Effector memory CD8-positive, alpha-beta T cell (primary cell): ENCODE data around the gene SOHLH1.
"Not testable (repeated sequence)": the region's sequence is repeated elsewhere in the genome, so short reads cannot be mapped to it uniquely, and the experiment has no call there.

Experiments used
- ATAC-seq: fragments of 150-1000 bp; cut with Tn5 transposase; replicated peaks from 2 replicates; pipeline ENCODE4 v1.10.0; 2021; ENCODE audit warnings: mild to moderate bottlenecking, moderate library complexity
- DNase-seq, 3 experiments: peaks; one replicate each; pipeline ENCODE4 v3.0.0; 2021
- H3K27ac Mint-ChIP-seq, 2 donors: one replicate each; pipeline ENCODE4 v1.8.0; 2022; ENCODE audit warnings: mild to moderate bottlenecking in 2 of 2, mixed read lengths in 2 of 2, moderate library complexity in 2 of 2
- H3K27me3 Mint-ChIP-seq, 2 donors: one replicate each; pipeline ENCODE4 v1.8.0; 2022; ENCODE audit warnings: mixed read lengths in 2 of 2
- H3K36me3 Mint-ChIP-seq: one replicate; pipeline ENCODE4 v1.8.0; 2022; ENCODE audit warnings: mild to moderate bottlenecking, moderate library complexity, mixed read lengths; ENCODE audit not compliant: insufficient read depth
- H3K4me1 Mint-ChIP-seq, 2 donors: one replicate each; pipeline ENCODE4 v1.8.0; 2022; ENCODE audit warnings: low read depth in 2 of 2, mixed read lengths in 2 of 2
- H3K4me3 Mint-ChIP-seq, 2 donors: one replicate each; pipeline ENCODE4 v1.8.0; 2022; ENCODE audit warnings: mild to moderate bottlenecking in 2 of 2, mixed read lengths in 2 of 2, moderate library complexity in 2 of 2
- H3K9me3 Mint-ChIP-seq, 2 donors: one replicate each; pipeline ENCODE4 v1.8.0; 2022; ENCODE audit warnings: mixed read lengths in 2 of 2

Gene SOHLH1

DNA sequence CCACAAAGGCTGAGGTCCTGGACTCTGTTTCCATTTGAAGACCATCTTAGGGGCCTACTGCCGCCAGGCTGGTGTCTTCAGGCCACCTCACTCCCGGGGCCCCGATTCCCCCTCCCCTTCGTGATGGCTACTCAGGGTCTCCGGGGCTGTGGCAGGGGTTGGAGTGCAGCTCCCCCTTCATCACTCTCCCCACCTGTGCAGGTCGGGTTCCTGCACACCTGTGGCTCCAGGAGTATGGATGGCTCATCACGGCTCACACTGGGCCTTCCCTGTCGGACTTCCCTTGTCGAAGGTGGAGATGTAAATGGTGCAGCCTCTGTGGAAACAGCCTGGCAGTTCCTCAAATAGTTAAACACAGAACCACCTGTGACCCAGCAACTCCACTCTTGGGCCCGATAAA lies 24.3 kb downstream of the SOHLH1 start:
- Mint-ChIP-seq H3K36me3 (peaks cover 4% of the 10 kb centered on the region), H3K4me1 (no peaks in the 10 kb centered on the region), H3K9me3 (no peaks in the 10 kb centered on the region), H3K4me3 (no peak overlapping the region), H3K27me3 (peaks cover 0 to 12% of the 10 kb centered on the region in 2 donors), H3K27ac (no peak overlapping the region)
- DNase-seq (no peak), ATAC-seq (no peak)

DNA sequence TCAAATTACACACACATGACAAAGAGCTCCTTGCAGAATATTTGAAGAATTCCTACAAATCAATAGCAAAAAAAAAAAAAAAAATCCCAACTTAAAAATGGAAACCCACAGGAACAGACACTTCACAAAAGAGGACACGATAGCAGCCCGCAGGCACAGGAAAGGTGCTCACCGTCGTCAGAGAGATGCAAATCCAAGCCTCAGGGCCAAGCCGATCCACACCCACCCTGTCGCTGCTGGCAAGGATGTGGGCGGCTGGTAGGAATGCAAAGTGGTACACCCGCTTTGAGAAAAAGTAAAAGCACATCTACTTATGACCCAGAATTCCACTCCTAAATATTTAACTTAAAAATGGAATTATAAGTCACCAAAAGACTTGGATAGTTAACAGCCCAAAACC lies 25.3 kb downstream of the SOHLH1 start:
- no peak overlapping the region for H3K27ac Mint-ChIP-seq
- H3K36me3 Mint-ChIP-seq = peaks cover 4% of the 10 kb centered on the region
- no peak for ATAC-seq
- DNase-seq = no peak
- no peaks in the 10 kb centered on the region for H3K4me1 Mint-ChIP-seq
- H3K9me3 Mint-ChIP-seq = no peaks in the 10 kb centered on the region
- H3K4me3 Mint-ChIP-seq = no peak overlapping the region
- H3K27me3 Mint-ChIP-seq = peaks cover 0 to 12% of the 10 kb centered on the region in 2 donors

DNA sequence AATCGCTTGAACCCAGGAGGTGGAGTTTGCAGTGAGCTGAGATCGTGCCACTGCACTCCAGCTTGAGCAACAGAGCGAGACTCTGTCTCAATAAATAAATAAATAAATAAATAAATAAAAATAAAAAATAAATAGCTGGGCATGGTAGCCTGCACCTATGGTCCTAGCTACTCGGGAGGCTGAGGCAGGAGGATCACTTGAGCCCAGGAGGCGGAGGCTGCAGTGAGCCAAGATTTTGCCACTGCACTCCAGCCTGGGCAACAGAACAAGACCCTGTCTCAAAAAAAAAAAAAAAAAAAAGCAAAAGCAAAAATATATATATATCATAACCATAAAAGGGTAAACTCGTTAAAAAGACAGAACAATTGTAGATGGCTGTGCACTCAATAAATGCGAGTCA lies 26.5 kb downstream of the SOHLH1 start:
- not testable (repeated sequence) for H3K36me3 Mint-ChIP-seq, H3K4me3 Mint-ChIP-seq, ATAC-seq, H3K27ac Mint-ChIP-seq, H3K9me3 Mint-ChIP-seq, DNase-seq, H3K4me1 Mint-ChIP-seq
- H3K27me3 Mint-ChIP-seq = peaks cover 0 to 19% of the 10 kb centered on the region in 2 donors

DNA sequence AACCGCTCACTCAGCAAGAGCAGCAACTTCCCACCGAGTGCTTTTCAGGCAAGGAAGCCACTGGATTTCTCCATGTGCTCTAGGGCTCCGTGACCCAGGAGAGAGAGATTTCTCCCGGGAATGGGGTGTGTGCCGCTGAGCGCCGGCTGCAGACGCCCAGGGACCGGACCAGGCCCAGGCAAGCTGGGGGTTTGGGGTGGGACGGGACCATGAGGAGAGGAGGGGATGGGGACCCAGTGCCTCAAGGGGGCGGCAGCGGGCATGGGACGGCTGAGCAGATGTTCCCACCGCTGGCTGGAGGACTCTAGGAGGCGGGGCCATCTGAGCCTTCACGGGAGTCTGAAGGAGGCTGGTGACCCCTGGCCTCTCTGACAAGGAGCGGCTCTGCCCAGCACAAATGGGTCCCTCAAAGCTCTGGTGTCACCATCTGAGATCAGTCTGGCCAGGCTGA lies 27.7 kb downstream of the SOHLH1 start:
- H3K9me3 Mint-ChIP-seq = no peaks in the 10 kb centered on the region
- peaks cover 4% of the 10 kb centered on the region for H3K36me3 Mint-ChIP-seq
- no peak for ATAC-seq
- H3K4me1 Mint-ChIP-seq = no peaks in the 10 kb centered on the region
- no peak overlapping the region for H3K4me3 Mint-ChIP-seq
- peak overlapping the region in 1 of 2 donors; percentile 2 for H3K27ac Mint-ChIP-seq
- peaks cover 0 to 19% of the 10 kb centered on the region in 2 donors for H3K27me3 Mint-ChIP-seq
- no peak for DNase-seq

DNA sequence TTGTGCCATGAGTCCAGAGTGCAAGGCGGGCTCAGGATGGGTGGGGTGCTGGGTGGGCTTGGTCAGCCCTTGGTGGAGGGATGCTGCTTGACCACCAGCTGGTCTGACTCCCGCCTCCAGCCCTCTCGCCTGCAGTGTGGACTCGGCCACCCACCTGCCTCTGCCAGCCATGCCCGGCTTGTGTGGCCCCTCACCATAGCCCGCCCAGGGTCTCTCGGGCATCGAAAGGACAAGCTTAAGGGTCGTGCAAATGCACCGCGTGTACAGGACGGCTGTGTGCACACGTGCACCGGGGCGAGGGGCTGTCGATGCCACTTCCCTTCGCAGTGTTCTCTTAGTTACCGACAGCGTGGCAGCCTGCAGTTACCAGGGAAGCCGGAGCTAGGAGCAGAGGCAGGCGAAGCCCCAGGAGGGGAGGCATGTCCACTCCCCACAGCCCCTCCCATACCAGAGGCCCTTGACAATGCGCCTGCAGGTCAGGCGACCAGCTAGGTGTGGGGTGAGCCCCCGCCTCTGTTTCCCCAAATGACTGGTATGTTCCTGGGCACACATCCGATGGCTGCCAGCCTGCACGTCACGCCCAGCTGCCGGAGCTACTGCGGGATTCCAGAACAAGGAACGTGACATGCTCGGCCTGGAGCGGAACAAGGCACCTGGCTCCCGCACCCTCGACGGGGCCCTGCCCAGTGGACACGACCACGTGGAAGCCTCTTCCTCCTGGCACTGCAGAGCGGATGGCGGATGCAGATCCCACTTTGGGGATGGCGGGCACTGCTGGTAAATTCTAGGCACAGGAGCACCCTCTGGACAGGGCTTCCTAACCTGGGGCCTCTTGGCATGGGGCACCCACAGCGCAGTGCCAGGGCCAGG lies 28.3 kb downstream of the SOHLH1 start:
- no peak for DNase-seq
- peaks cover 0 to 25% of the 10 kb centered on the region in 2 donors for H3K27me3 Mint-ChIP-seq
- no peak overlapping the region for H3K4me3 Mint-ChIP-seq
- H3K4me1 Mint-ChIP-seq = no peaks in the 10 kb centered on the region
- H3K27ac Mint-ChIP-seq = no peak overlapping the region
- H3K9me3 Mint-ChIP-seq = no peaks in the 10 kb centered on the region
- peaks cover 4% of the 10 kb centered on the region for H3K36me3 Mint-ChIP-seq
- no peak for ATAC-seq

DNA sequence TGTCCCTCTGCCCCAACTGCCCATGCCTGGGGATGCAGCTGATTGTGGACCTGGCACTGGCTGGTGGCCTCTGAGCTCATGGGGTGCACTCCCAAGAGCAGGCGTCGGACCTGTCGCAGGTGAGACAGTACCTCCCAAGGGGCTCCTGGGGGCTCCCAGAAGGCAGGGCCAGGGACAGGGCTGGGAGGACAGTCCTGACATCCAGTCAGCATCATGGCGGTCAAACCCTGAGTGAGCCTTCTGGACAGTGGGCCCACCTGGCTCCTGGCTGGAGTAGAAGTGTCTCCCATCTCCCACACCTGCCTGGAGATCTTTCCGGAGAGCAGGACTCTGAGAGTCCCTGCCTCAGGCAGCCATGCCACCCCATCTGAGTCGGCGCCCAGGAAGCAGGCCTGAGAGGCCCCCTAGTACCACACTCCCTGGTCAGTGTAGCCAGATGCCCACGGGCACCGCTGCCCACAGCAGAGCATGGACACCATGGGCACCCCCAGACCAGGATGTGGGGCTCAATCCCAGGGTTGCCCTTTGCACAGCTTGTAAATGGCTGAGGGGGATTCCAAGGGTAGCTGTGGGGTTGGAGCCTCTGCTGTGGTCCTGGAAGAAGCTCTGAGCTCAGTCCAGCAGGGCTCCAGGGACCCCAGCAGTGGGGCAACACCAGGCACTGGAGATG lies 29.5 kb downstream of the SOHLH1 start:
- Mint-ChIP-seq H3K9me3 (no peaks in the 10 kb centered on the region), H3K27ac (no peak overlapping the region), H3K36me3 (peaks cover 4% of the 10 kb centered on the region), H3K4me1 (no peaks in the 10 kb centered on the region), H3K27me3 (peaks cover 6 to 33% of the 10 kb centered on the region in 2 donors), H3K4me3 (no peak overlapping the region)
- DNase-seq = no peak
- ATAC-seq = no peak

DNA sequence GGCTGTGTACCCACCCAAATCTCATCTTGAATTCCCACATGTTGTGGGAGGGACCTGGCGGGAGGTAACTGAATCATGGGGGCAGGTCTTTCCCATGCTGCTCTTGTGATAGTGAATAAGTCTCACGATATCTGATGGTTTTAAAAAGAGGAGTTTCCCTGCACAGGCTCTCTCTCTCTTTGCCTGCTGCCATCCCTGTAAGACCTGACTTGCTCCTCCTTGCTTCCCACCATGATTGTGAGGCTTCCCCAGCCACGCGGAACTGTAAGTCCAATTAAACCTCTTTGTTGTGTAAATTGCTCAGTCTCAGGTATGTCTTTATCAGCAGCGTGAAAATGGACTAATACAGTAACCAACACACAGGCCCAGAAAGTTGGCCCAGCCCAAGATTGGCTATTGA lies 30.3 kb downstream of the SOHLH1 start:
- not testable (repeated sequence) for H3K9me3 Mint-ChIP-seq, DNase-seq, H3K36me3 Mint-ChIP-seq, H3K4me1 Mint-ChIP-seq, H3K4me3 Mint-ChIP-seq, H3K27ac Mint-ChIP-seq, ATAC-seq
- peaks cover 10 to 33% of the 10 kb centered on the region in 2 donors for H3K27me3 Mint-ChIP-seq

DNA sequence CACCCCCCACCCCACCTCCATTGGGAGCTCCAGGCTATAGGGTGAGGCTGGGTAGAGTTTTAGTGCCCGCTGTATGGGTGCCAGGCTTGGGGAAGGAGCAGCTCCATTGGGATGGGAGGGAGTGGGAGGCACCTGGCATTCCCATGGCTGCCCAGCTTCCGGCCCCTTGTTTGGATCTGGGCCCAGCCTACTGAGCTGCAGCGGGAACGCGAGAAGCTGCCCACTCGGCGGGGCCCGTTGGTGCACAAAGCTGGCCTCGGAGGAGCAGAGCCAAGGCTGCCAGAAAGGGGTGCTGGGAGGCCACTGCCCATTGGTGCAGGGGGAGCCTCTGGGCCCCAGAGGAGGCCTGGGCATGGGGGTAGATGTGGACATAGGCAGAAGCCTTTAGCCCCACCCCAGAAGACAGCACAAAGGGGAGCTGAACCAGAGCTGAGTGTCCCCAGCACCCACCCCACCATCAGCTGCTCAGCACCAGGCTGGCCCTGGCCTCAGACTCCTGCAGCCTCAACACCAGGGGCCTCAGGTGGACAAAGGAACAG lies 31.7 kb downstream of the SOHLH1 start:
- H3K27ac Mint-ChIP-seq = no peak overlapping the region
- ATAC-seq (no peak), DNase-seq (no peak)
- no peaks in the 10 kb centered on the region for H3K9me3 Mint-ChIP-seq
- H3K36me3 Mint-ChIP-seq = no peaks in the 10 kb centered on the region
- no peaks in the 10 kb centered on the region for H3K4me1 Mint-ChIP-seq
- no peak overlapping the region for H3K4me3 Mint-ChIP-seq
- H3K27me3 Mint-ChIP-seq = peaks cover 13 to 33% of the 10 kb centered on the region in 2 donors

DNA sequence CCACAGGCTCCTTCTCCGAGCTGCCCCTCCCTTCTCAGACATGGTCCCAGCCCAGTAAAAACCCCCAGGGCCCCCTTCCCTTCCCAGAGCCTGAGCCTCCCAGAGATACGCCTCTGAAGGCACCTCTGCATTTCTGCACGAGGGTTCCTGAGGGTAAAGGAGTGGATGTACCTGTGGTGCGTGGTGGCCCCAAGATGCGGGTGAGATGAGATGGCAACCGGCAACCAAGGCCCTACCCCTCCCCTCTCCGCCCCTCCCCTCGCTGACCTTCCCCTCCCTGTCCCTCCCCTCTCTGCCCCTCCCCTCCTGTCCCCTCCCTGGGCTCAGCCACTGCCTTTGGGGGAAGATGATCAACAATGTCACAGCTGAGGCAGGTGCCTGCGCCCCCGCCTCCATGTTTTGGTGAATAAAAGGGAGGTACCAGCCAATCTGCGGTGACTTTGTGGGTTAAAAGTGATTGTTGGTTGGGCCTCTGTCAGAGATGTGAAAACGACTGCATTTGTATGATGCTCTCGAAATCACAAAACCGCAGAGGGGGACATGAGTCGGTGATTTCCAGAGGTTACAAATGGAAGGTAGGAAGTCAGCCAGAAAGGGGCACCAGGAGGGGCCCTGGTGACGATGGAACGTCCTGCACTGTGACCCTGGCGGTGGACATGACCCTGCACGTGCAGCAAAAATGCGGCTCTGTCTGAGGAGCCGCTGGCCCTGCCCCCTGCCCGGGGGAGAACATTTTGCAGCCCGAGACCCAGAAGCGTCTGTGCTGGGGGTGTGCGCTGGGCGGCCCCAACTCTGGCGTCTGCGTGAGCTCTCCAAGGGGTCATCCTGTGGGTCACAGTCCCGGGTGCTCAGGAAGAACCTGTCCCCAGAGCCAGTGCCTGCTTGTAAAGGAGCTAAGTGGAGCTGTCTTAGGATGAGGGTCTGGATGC lies 32.5 kb downstream of the SOHLH1 start:
- Mint-ChIP-seq H3K27me3 (peaks cover 13 to 30% of the 10 kb centered on the region in 2 donors), H3K36me3 (no peaks in the 10 kb centered on the region), H3K4me3 (no peak overlapping the region), H3K27ac (no peak overlapping the region), H3K9me3 (no peaks in the 10 kb centered on the region), H3K4me1 (no peaks in the 10 kb centered on the region)
- DNase-seq (no peak), ATAC-seq (no peak)

DNA sequence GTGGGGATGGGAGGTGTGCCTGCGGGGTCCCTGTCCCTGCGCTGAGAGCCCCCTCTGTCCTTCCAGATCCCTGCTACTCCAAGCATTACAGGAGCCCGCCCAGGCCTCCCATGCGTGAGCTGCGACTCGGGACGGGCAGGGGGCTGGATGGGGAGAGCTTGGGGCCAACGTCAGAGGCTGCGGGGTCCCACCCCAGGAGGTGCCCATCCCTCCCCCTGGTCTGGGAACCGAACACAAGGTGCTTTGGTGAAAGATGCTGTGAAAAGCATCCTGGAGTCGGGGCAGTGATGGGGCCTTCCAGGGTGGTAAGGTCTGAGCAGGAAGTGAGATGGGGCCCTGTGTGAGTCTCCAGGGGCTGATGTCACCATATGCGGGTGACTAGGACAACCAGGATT lies 33.5 kb downstream of the SOHLH1 start:
- Mint-ChIP-seq H3K27me3 (peaks cover 13 to 31% of the 10 kb centered on the region in 2 donors), H3K36me3 (no peaks in the 10 kb centered on the region), H3K27ac (no peak overlapping the region), H3K4me1 (no peaks in the 10 kb centered on the region), H3K9me3 (no peaks in the 10 kb centered on the region), H3K4me3 (no peak overlapping the region)
- DNase-seq = no peak
- no peak for ATAC-seq

DNA sequence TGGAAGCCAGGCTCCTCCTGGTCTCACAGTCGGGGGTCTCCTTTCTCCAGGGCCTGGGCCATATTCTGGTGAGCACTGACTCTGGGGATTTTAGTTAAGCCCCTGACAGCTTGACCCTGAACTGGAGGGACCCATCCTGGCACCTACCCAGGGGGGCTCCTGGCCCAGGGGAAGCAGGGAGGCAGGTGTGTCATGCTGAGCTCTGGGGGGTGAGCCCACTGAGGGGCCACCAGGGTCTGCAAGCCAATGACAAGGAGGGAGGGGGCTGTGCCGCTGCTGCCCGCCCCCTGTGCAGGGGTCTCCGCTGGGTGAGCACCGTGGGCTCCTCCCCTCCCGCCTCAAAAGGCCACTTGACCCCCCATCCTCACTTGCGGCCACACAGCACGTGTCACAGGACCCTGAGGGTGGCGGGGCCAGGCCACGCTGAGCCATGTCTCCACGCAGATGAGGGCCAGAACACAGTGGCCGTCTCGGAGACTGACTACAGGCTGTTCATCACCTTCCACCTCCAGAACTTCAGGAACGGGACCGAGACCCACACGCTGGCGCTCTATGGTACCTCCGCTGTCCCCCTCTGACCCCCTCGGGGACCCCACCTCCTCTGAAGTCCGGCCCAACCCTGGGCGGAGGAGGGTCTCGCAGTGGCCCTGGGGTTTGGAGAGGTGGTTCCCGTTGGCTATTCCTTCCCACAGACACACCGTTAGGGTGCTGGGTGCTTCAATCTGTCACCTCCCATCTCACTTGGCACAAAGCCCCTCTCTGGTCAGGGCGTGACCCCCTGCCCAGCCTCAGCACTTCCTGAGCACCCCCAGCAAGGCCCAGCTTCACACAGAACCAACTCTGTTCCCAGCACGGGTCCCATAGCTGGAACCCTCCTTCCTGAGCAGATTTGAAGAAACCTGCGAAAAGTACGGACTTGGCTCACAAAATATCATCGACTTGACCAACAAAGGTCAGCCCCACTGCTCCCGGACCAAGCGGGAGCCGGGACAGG lies 34.2 kb downstream of the SOHLH1 start:
- Mint-ChIP-seq H3K4me1 (no peaks in the 10 kb centered on the region), H3K9me3 (no peaks in the 10 kb centered on the region), H3K36me3 (no peaks in the 10 kb centered on the region), H3K27me3 (peaks cover 13 to 31% of the 10 kb centered on the region in 2 donors), H3K4me3 (no peak overlapping the region), H3K27ac (no peak overlapping the region)
- ATAC-seq = no peak
- no peak for DNase-seq

DNA sequence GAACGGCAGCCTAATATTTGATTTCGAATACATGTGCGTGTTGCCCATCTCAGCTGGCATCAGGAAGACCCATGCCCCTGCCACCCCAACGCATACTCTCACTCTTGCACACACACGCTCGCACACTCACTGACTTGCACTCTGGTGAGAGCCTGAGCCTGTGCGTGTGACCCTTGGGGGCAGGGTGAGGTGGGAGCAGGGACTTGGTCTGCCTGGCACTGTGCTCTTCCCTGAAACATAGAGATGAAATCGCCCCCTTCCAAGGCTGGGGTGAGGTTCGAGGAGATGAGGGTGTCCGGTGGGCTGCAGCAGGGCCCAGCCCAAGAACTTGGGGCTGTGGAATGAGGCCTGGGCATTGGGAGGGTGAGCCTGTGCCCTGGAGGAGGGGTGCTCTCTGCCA lies 35.0 kb downstream of the SOHLH1 start:
- ATAC-seq (no peak), DNase-seq (no peak)
- Mint-ChIP-seq H3K27ac (no peak overlapping the region), H3K36me3 (no peaks in the 10 kb centered on the region), H3K4me1 (no peaks in the 10 kb centered on the region), H3K27me3 (peaks cover 13 to 31% of the 10 kb centered on the region in 2 donors), H3K9me3 (no peaks in the 10 kb centered on the region), H3K4me3 (no peak overlapping the region)
